ENCODE results near the gene FGF18. TPM values are rescaled to one million over a fixed set of nuclear protein-coding genes. Genes with fewer than 3 reads are reported as not detected.

The FGF18 gene
- total and polyA plus RNA-seq, 9 of the 15 experiments (the other 6 are each of a cell fraction or from before 2014, with no cell fraction given): 0.05 to 0.18 (median 0.11) TPM; not detected in 6

DNA sequence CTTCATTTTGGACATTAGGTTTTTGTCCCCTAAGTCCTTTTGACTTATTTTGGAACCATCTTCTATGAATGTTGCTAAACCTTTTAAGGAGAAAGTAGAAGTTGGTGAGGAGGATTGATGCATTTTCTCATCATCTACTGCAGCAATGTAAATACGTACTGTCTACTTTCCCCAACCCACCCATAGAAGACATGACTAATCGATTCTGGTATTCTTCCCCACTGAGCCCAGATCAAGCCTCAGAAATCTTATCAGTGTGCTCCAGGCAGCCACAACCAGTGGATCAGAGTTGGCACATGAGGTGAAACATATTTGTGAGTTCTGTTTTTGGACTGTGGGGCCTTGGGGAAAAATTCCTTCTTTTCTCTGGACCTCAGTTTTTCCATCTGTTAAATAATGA, 57.7 kb downstream of the FGF18 start (continued):
- TF ChIP-seq ZNF609 (CRISPR knock-in tag; IDR thresholded peaks at IDR 0.05; ENCODE audit: borderline replicate concordance) (no peak), SMARCA5 (IDR thresholded peaks at IDR 0.05) (no peak), CBX2 (IDR thresholded peaks at IDR 0.05; ENCODE audit: insufficient read depth, low read length, poor library complexity, severe bottlenecking) (no peak), ATF7 (IDR thresholded peaks at IDR 0.05) (0 out of 2 replicates have a peak, but pooled peaks have one; percentile 36), MYBL2 (IDR thresholded peaks at IDR 0.05; ENCODE audit: low read depth) (no peak), MYBL2 (CRISPR knock-in tag; IDR thresholded peaks at IDR 0.05; ENCODE audit: borderline replicate concordance) (no peak), FUS (optimal IDR thresholded peaks at IDR 0.05; ENCODE audit: low read depth, low read length) (no peak), ZNF197 (CRISPR knock-in tag; IDR thresholded peaks at IDR 0.05; ENCODE audit: low read depth) (no peak), LARP7 (IDR thresholded peaks at IDR 0.05) (no peak), PCBP2 (IDR thresholded peaks at IDR 0.05; ENCODE audit: low read depth, low read length, poor library complexity, severe bottlenecking) (no peak), ZBTB11 (CRISPR knock-in tag; IDR thresholded peaks at IDR 0.05) (no peak)
- TF ChIP-seq, protein P1, sequence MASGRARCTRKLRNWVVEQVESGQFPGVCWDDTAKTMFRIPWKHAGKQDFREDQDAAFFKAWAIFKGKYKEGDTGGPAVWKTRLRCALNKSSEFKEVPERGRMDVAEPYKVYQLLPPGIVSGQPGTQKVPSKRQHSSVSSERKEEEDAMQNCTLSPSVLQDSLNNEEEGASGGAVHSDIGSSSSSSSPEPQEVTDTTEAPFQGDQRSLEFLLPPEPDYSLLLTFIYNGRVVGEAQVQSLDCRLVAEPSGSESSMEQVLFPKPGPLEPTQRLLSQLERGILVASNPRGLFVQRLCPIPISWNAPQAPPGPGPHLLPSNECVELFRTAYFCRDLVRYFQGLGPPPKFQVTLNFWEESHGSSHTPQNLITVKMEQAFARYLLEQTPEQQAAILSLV (tag; IDR thresholded peaks at IDR 0.05): no peak
- TF ChIP-seq, protein P2, sequence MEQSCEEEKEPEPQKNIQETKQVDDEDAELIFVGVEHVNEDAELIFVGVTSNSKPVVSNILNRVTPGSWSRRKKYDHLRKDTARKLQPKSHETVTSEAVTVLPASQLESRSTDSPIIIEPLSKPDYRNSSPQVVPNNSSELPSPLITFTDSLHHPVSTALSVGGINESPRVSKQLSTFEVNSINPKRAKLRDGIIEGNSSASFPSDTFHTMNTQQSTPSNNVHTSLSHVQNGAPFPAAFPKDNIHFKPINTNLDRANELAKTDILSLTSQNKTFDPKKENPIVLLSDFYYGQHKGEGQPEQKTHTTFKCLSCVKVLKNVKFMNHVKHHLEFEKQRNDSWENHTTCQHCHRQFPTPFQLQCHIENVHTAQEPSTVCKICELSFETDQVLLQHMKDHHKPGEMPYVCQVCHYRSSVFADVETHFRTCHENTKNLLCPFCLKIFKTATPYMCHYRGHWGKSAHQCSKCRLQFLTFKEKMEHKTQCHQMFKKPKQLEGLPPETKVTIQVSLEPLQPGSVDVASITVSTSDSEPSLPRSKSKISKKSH (CRISPR knock-in tag; IDR thresholded peaks at IDR 0.05): no peak
- TF ChIP-seq, protein P3, sequence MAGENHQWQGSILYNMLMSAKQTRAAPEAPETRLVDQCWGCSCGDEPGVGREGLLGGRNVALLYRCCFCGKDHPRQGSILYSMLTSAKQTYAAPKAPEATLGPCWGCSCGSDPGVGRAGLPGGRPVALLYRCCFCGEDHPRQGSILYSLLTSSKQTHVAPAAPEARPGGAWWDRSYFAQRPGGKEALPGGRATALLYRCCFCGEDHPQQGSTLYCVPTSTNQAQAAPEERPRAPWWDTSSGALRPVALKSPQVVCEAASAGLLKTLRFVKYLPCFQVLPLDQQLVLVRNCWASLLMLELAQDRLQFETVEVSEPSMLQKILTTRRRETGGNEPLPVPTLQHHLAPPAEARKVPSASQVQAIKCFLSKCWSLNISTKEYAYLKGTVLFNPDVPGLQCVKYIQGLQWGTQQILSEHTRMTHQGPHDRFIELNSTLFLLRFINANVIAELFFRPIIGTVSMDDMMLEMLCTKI (IDR thresholded peaks at IDR 0.05; ENCODE audit: partially characterized antibody): no peak
